ENCODE measurements around the gene SULF2. TPM values are rescaled to one million over a fixed set of nuclear protein-coding genes. Genes with fewer than 3 reads are reported as not detected.

SULF2 gene
- total and polyA plus RNA-seq, 2 of the 4 experiments (the other 2 are of a cell fraction) = 0.54 to 0.77 TPM

- no peaks in the 10 kb centered on the region for H4K20me1 ChIP-seq (ENCODE audit: insufficient read depth, low read length)
- no peaks in the 10 kb centered on the region; the same call in 1 of the 2 replicates for H3K36me3 ChIP-seq (ENCODE audit: control insufficient read depth, insufficient read depth, low read length)
- no peak overlapping the region for H3K9ac ChIP-seq (ENCODE audit: low read depth, low read length)
- no peak overlapping the region for H2BK20ac ChIP-seq (ENCODE audit: low read depth, low read length)
- peaks cover 5% of the 10 kb centered on the region for H3K27me3 ChIP-seq (ENCODE audit: control insufficient read depth, insufficient read depth, low read length)
- in situ Hi-C loops (cut with MboI; ENCODE audit: low sequenced_read_pairs) (no loop called here), intact Hi-C loops (cut with micrococcal nuclease) (no loop called here), dilution Hi-C loops (cut with HindIII; ENCODE audit: low sequenced_read_pairs, unreplicated experiment) (no loop called here)
- H3K27ac ChIP-seq (ENCODE audit: insufficient read depth, low read length) = no peak overlapping the region
- H2AK5ac ChIP-seq (ENCODE audit: low read depth, low read length) = no peak overlapping the region
- H3K23ac ChIP-seq (ENCODE audit: low read depth, low read length) = no peak overlapping the region
- no peak overlapping the region for H2AFZ ChIP-seq (replicated peaks; ENCODE audit: low read length, poor library complexity)
- no CpG with 5 or more reads among the region's 5 CpGs for WGBS, 2 experiments (ENCODE audit: extremely low coverage in 2 of 2, insufficient read length in 1 of 2)
- no peaks in the 10 kb centered on the region for H3K9me3 ChIP-seq (ENCODE audit: control insufficient read depth, insufficient read depth, low read length)
- no peak overlapping the region for H2BK120ac ChIP-seq (ENCODE audit: low read depth, low read length)
- no peak overlapping the region for H2BK5ac ChIP-seq (ENCODE audit: low read depth, low read length, poor library complexity, severe bottlenecking)
- no peaks in the 10 kb centered on the region for H3K79me1 ChIP-seq (ENCODE audit: low read depth in 1 of 2, low read length in 2 of 2)
- no peak overlapping the region for H2AK9ac ChIP-seq (replicated peaks; ENCODE audit: low read depth, low read length, poor library complexity)
- DNase-seq (no peak), ATAC-seq (ENCODE audit: low read depth) (no peak)
- no peak overlapping the region for H3K4me2 ChIP-seq (ENCODE audit: low read depth, low read length)
- no peaks in the 10 kb centered on the region for H3K9me1 ChIP-seq (ENCODE audit: insufficient read depth, low read length)
- BruUV-seq (replicated peaks) = no TSS peak
- no peak overlapping the region for H3K4ac ChIP-seq (ENCODE audit: low read depth, low read length)
- no peak overlapping the region for H3K4me3 ChIP-seq (ENCODE audit: insufficient read depth, low read depth, low read length)
- H4K91ac ChIP-seq (ENCODE audit: insufficient read depth, low read depth, low read length) = no peak overlapping the region
- no peak overlapping the region for H4K8ac ChIP-seq (ENCODE audit: low read depth in 2 of 2, low read length in 2 of 2)
- H2BK15ac ChIP-seq (ENCODE audit: low read depth, low read length) = no peak overlapping the region
- H3K4me1 ChIP-seq (ENCODE audit: control insufficient read depth, insufficient read depth, low read length) = no peaks in the 10 kb centered on the region; the same call in 1 of the 2 replicates
- ChIA-PET CTCF (no interaction called here), POLR2A (ENCODE audit: unreplicated experiment) (no interaction called here)
- H3K18ac ChIP-seq (ENCODE audit: low read depth, low read length) = no peak overlapping the region
- H4K5ac ChIP-seq (ENCODE audit: low read depth, low read length) = no peak overlapping the region
- TF ChIP-seq RFX5 (IDR thresholded peaks at IDR 0.05; ENCODE audit: low read depth, low read length) = no peak
- TF ChIP-seq POLR2A (IDR thresholded peaks at IDR 0.05; ENCODE audit: low read depth, low read length) = no peak
- no peak for TF ChIP-seq RCOR1 (IDR thresholded peaks at IDR 0.05; ENCODE audit: insufficient replicate concordance, low read length)
- TF ChIP-seq MAZ (IDR thresholded peaks at IDR 0.05; ENCODE audit: borderline replicate concordance, low read depth, low read length) = no peak
- no peak for TF ChIP-seq NFE2L2 (IDR thresholded peaks at IDR 0.05; ENCODE audit: low read depth, low read length)
- no peak for TF ChIP-seq RAD21 (IDR thresholded peaks at IDR 0.05; ENCODE audit: low read length)
- no peak for TF ChIP-seq SMC3 (IDR thresholded peaks at IDR 0.05; ENCODE audit: low read depth, low read length)
- no peak for TF ChIP-seq USF2 (IDR thresholded peaks at IDR 0.05; ENCODE audit: low read depth, low read length)
- no peak overlapping the region for H3K14ac ChIP-seq (replicated peaks; ENCODE audit: low read depth, low read length)
- no peak overlapping the region for H3K56ac ChIP-seq (ENCODE audit: extremely low read depth, insufficient read depth, low read length)
These were observed 33.8 kb downstream of the SULF2 start for GRCh38 chr20:47751449-47751848.

Measured in IMR-90 (cell line).